K562 (cell line): ENCODE results near the gene CRB2. TPM values are rescaled to one million over a fixed set of nuclear protein-coding genes. Genes with fewer than 3 reads are reported as not detected.

Experiments used
- ATAC-seq: fragments of 200-7000 bp; cut with Tn5 transposase; 3 replicates; pipeline ENCODE4 v1.9.1; 2020; ENCODE audit warnings: moderate library complexity
- BruUV-seq: library from RNA; stranded (reverse); fragments of 400-500 nt; replicated peaks from 2 replicates; lab custom pipeline; 2021; lab: Mats Ljungman, UMichigan
- CTCF ChIA-PET: fragments of 300-600 bp; formaldehyde crosslinking; extraction: SDS; loops from one replicate; lab custom pipeline; 2021; ENCODE audit warnings: low intra/inter-chr PET ratio; lab: Yijun Ruan, JAX
- POLR2A ChIA-PET: fragments of 300-600, 350-650 bp; sonication (Branson Sonifier 250); formaldehyde crosslinking; extraction: SDS; loops from one replicate; lab custom pipeline; 2021; ENCODE audit warnings: antibody characterized with exemption, inconsistent platforms; lab: Yijun Ruan, JAX
- DNase-seq, 4 experiments: peaks; one replicate each; pipeline versions ENCODE4 v3.0.0 to v3.0.0-alpha.2; 2011 to 2018; ENCODE audit warnings: low spot score in 3 of 4, mixed read lengths in 3 of 4; ENCODE audit errors: extremely low read depth in 1 of 4
- FAIRE-seq: peaks from 2 replicates; lab custom pipeline; 2011; peaks lifted over from hg19 to GRCh38; lab: Jason Lieb, UNC
- H2AFZ ChIP-seq: 2 replicates; pipeline ENCODE4 v1.6.0; 2011; ENCODE audit warnings: low read depth, low read length, control low read depth, inconsistent platforms
- H3K27ac ChIP-seq: fragments of 200-600 bp; 3 replicates; pipeline ENCODE4 v1.8.0; 2011; ENCODE audit warnings: low read depth, mild to moderate bottlenecking, control low read depth, inconsistent platforms, low read length, moderate library complexity, mixed read lengths; ENCODE audit errors: extremely low read depth
- H3K27me3 ChIP-seq, 2 experiments: fragments of 300-600 bp in 1 of 2; 2 replicates in 1 of 2; 3 replicates in 1 of 2; pipeline versions ENCODE4 v1.6.0 to v1.8.0; 2011; ENCODE audit warnings: inconsistent platforms in 2 of 2, low read length in 2 of 2, mild to moderate bottlenecking in 1 of 2, mixed read lengths in 1 of 2, moderate library complexity in 1 of 2; ENCODE audit not compliant: control insufficient read depth in 2 of 2, insufficient read depth in 2 of 2
- H3K36me3 ChIP-seq: fragments of 300-600 bp; 3 replicates; pipeline ENCODE4 v1.8.0; 2011; ENCODE audit warnings: mild to moderate bottlenecking, low read length, inconsistent platforms; ENCODE audit not compliant: control insufficient read depth, insufficient read depth
- H3K4me1 ChIP-seq, 2 experiments: fragments of 200-600 bp in 1 of 2; replicated peaks in 1 of 2; 2 replicates in 1 of 2; 3 replicates in 1 of 2; pipeline versions ENCODE4 v1.5.1 to v1.8.0; 2011; ENCODE audit warnings: inconsistent platforms in 2 of 2, low read length in 2 of 2, mild to moderate bottlenecking in 1 of 2, mixed read lengths in 1 of 2, moderate library complexity in 1 of 2; ENCODE audit not compliant: control insufficient read depth in 2 of 2, insufficient read depth in 2 of 2
- H3K4me2 ChIP-seq: 2 replicates; pipeline ENCODE4 v1.6.1; 2011; ENCODE audit warnings: low read length, control low read depth, inconsistent platforms, mixed read lengths; ENCODE audit not compliant: insufficient read depth
- H3K4me3 ChIP-seq: fragments of 200-600 bp; sonication (generic), shearing (Covaris generic); 2 replicates; pipeline ENCODE4 v1.5.1; 2016; ENCODE audit warnings: control low read depth, inconsistent platforms
- H3K79me2 ChIP-seq: fragments of 200-600 bp; 3 replicates; pipeline ENCODE4 v1.8.0; 2011; ENCODE audit warnings: low read length, inconsistent platforms; ENCODE audit not compliant: control insufficient read depth, insufficient read depth
- H3K9ac ChIP-seq, 2 experiments: 2 replicates each; pipeline versions ENCODE4 v1.6.0 to v1.6.1; 2011; ENCODE audit warnings: low read depth in 2 of 2, low read length in 2 of 2, control low read depth in 1 of 2, inconsistent platforms in 1 of 2, mild to moderate bottlenecking in 1 of 2, mixed read lengths in 1 of 2; ENCODE audit not compliant: insufficient read depth in 1 of 2
- H3K9me1 ChIP-seq: one replicate; pipeline ENCODE4 v1.6.0; 2011; ENCODE audit warnings: inconsistent platforms, mild to moderate bottlenecking, low read length, moderate library complexity; ENCODE audit not compliant: control insufficient read depth, insufficient read depth
- H3K9me3 ChIP-seq: replicated peaks from 2 replicates; pipeline ENCODE4 v1.5.1; 2011; ENCODE audit warnings: low read depth, low read length, inconsistent platforms; ENCODE audit not compliant: control insufficient read depth, insufficient read depth
- H4K20me1 ChIP-seq: replicated peaks from 2 replicates; pipeline ENCODE4 v1.6.1; 2011; ENCODE audit warnings: low read length, inconsistent platforms, mixed read lengths; ENCODE audit not compliant: control insufficient read depth, insufficient read depth
- EHMT2 ChIP-seq: fragments of 450-650 bp; IDR thresholded peaks from 2 replicates; pipeline ENCODE4 v1.6.1; 2018; ENCODE audit warnings: antibody characterized with exemption
- ERF ChIP-seq: fragments of 450-650 bp; formaldehyde crosslinking; IDR thresholded peaks from 2 replicates; pipeline ENCODE4 v1.4.0; 2020; ENCODE audit warnings: mild to moderate bottlenecking, mixed read lengths
- GABPB1 ChIP-seq: sonication (generic); formaldehyde crosslinking; IDR thresholded peaks from 2 replicates; pipeline ENCODE4 v1.8.0; 2022; ENCODE audit warnings: mild to moderate bottlenecking, missing genetic modification reagents
- KDM2B ChIP-seq: fragments of 250-450 bp; sonication (Bioruptor Pico); IDR thresholded peaks from 2 replicates; pipeline ENCODE4 v1.8.0; 2021; ENCODE audit warnings: mild to moderate bottlenecking, moderate library complexity
- NFE2L1 ChIP-seq: fragments of 450-650 bp; IDR thresholded peaks from 2 replicates; pipeline ENCODE4 v1.6.1; 2016; ENCODE audit warnings: missing genetic modification characterization, low read depth, mild to moderate bottlenecking, missing compliant biosample characterization, moderate library complexity, borderline replicate concordance
- NR1H2 ChIP-seq: sonication (generic); formaldehyde crosslinking; IDR thresholded peaks from 2 replicates; pipeline ENCODE4 v1.4.0; 2020; ENCODE audit warnings: mild to moderate bottlenecking, missing genetic modification reagents
- PREB ChIP-seq: sonication (generic); formaldehyde crosslinking; IDR thresholded peaks from 2 replicates; pipeline ENCODE4 v1.8.1; 2023; ENCODE audit warnings: mild to moderate bottlenecking, missing genetic modification reagents
- THRA ChIP-seq: fragments of 450-650 bp; IDR thresholded peaks from 2 replicates; pipeline ENCODE4 v1.6.1; 2017; ENCODE audit warnings: mild to moderate bottlenecking, moderate library complexity
- ZKSCAN1 ChIP-seq: fragments of 150-350 bp; IDR thresholded peaks from 2 replicates; pipeline ENCODE4 v1.6.1; 2016; ENCODE audit warnings: low read depth, low read length
- ZNF143 ChIP-seq: sonication (generic); formaldehyde crosslinking; IDR thresholded peaks from 2 replicates; pipeline ENCODE4 v1.9.0; 2022; ENCODE audit warnings: mild to moderate bottlenecking, missing genetic modification reagents
- ZNF444 ChIP-seq: fragments of 250-450 bp; sonication (Bioruptor Pico); IDR thresholded peaks from 2 replicates; pipeline ENCODE4 v1.4.0; 2020; ENCODE audit warnings: mild to moderate bottlenecking, moderate library complexity
- ZNF512 ChIP-seq: IDR thresholded peaks from 2 replicates; pipeline ENCODE4 v1.6.1; 2016; ENCODE audit warnings: missing genetic modification characterization, missing compliant biosample characterization
- WGBS: fragments of 100-300 bp; shearing (Covaris generic); methylation state at CpG from one replicate; pipeline ENCODE4 v1.1.6; 2016; ENCODE audit warnings: low coverage, mixed read lengths; ENCODE audit not compliant: insufficient coverage; ENCODE audit errors: missing lambda C conversion rate; 5-methylcytosine and 5-hydroxymethylcytosine counted together
- in situ Hi-C: fragments of 300-500 bp; cut with MboI; formaldehyde crosslinking; loops from 4 replicates; pipeline ENCODE4 v1.15.0; 2018; ENCODE audit warnings: inconsistent platforms, mixed read lengths
- intact Hi-C: fragments of 100-400 bp; cut with micrococcal nuclease; formaldehyde crosslinking; loops from 2 replicates; pipeline ENCODE4 v1.14.2; 2022
- polyA plus RNA-seq, 8 experiments: library from polyadenylated mRNA; depleted of rRNA in 4 of 8; stranded (reverse) in 5 of 8; unstranded in 3 of 8; fragments of >200 nt; fragmentation: Nextera tagmentation in 2 of 8; fragmentation: Illumina TruSeq in 1 of 8; extraction: Ambion mirVana in 2 of 8; extraction: Trizol in 1 of 8; gene quantifications; 2 replicates each; pipeline versions ENCODE4 v1.2.1 to v1.2.3, GENCODE V29; 2011 to 2014; ENCODE audit warnings: inconsistent platforms in 1 of 8, missing spikeins in 1 of 8
- total RNA-seq, 7 experiments: library from RNA; depleted of rRNA in 6 of 7; stranded (reverse); fragments of >200 nt in 6 of 7; fragmentation: Illumina TruSeq in 2 of 7; extraction: Trizol in 2 of 7; gene quantifications; 2 replicates each; pipeline versions ENCODE4 v1.2.1 to v1.2.3, GENCODE V29; 2011 to 2021; ENCODE audit warnings: low replicate concordance in 1 of 7

Gene CRB2
- total and polyA plus RNA-seq, 9 of the 15 experiments (the other 6 are each of a cell fraction or from before 2014, with no cell fraction given), result 0.13 to 1.2 (median 0.25) TPM; not detected in 2

- Histone ChIP-seq H3K4me3 (no peak overlapping the region), H3K9me3 (no peaks in the 10 kb centered on the region), H3K36me3 (no peaks in the 10 kb centered on the region), H3K9ac (peak overlapping the region; percentile 15 to 82; a peak in 3 of 4 replicates), H2AFZ (peak overlapping the region; percentile 88), H4K20me1 (no peaks in the 10 kb centered on the region), H3K27ac (peak overlapping the region; percentile 41; the same call in 2 of the 3 replicates), H3K79me2 (no peaks in the 10 kb centered on the region), H3K4me2 (peak overlapping the region; percentile 58; the same call in 1 of the 2 replicates), H3K27me3 (no peaks in the 10 kb centered on the region), H3K9me1 (no peaks in the 10 kb centered on the region), H3K4me1 (peaks cover 27 to 28% of the 10 kb centered on the region in 2 experiments)
- FAIRE-seq (no peak), ATAC-seq (no peak), DNase-seq (no peak)
- in situ Hi-C loops, result no loop called here
- WGBS, result 48% methylated on average over 3 of the region's 6 CpGs
- TSS peak; percentile 85 for BruUV-seq
- TF ChIP-seq ZKSCAN1, result peak; percentile 95
- TF ChIP-seq NFE2L1, result no peak
- intact Hi-C loops, result no loop called here
- ChIA-PET POLR2A (interaction anchor here (0.8 to 2.9 kb wide), 6 partner anchors 8 to 21 kb away, joined by 4 to 12 read pairs (median 8); no protein-coding TSS in a partner anchor), CTCF (no interaction called here)
These were observed 29.8 kb upstream of the CRB2 start for GRCh38 chr9:123326187-123326586.

GRCh38 chr9:123326662-123327093 is 29.3 kb upstream of the CRB2 start:
- Histone ChIP-seq H4K20me1 (no peaks in the 10 kb centered on the region), H3K9ac (peak overlapping the region; percentile 15 to 82; a peak in 2 of 4 replicates), H3K27me3 (no peaks in the 10 kb centered on the region), H3K4me2 (peak overlapping the region; percentile 58), H3K4me1 (peaks cover 27 to 28% of the 10 kb centered on the region in 2 experiments), H3K9me3 (no peaks in the 10 kb centered on the region), H2AFZ (peak overlapping the region; percentile 88), H3K4me3 (no peak overlapping the region), H3K9me1 (no peaks in the 10 kb centered on the region), H3K27ac (peak overlapping the region; percentile 41; the same call in 2 of the 3 replicates), H3K36me3 (no peaks in the 10 kb centered on the region), H3K79me2 (no peaks in the 10 kb centered on the region)
- ChIA-PET POLR2A (interaction anchor here (1.5 to 2.9 kb wide), 5 partner anchors 8 to 22 kb away, joined by 5 to 12 read pairs (median 9); no protein-coding TSS in a partner anchor), CTCF (no interaction called here)
- DNase-seq (peak; percentile 40 to 74 (median 50)), ATAC-seq (peak; percentile 81), FAIRE-seq (peak; percentile 69)
- 19% methylated on average over 4 of the region's 5 CpGs for WGBS
- BruUV-seq, result no TSS peak
- intact Hi-C loops (no loop called here), in situ Hi-C loops (no loop called here)
- TF ChIP-seq ZNF512 (tag) (no peak), NR1H2 (CRISPR knock-in tag) (no peak), GABPB1 (CRISPR knock-in tag) (peak; percentile 69), ZNF444 (no peak), PREB (CRISPR knock-in tag) (no peak), ZNF143 (CRISPR knock-in tag) (peak; percentile 55; the same call in 1 of the 2 replicates), EHMT2 (no peak), ERF (CRISPR knock-in tag) (peak; percentile 45; the same call in 1 of the 2 replicates), THRA (no peak), KDM2B (CRISPR knock-in tag) (no peak)
